AG04450 (cell line): ENCODE measurements around the gene GSG1L. TPM values are rescaled to one million over a fixed set of nuclear protein-coding genes. Genes with fewer than 3 reads are reported as not detected.

ENCODE experiments used
- CTCF ChIA-PET: fragments of 300-600, 350-600 bp; formaldehyde crosslinking; extraction: SDS; loops from one replicate; lab custom pipeline; 2022; ENCODE audit warnings: antibody characterized with exemption, inconsistent platforms; lab: Charles Lee
- POLR2A ChIA-PET: fragments of 350-600 bp; formaldehyde crosslinking; extraction: SDS; loops from one replicate; lab custom pipeline; 2021; ENCODE audit warnings: antibody characterized with exemption, inconsistent platforms; lab: Yijun Ruan, JAX
- DNase-seq: peaks from one replicate; pipeline ENCODE4 v3.0.0-alpha.2; 2011; ENCODE audit warnings: low read depth, low spot score
- H3K27ac ChIP-seq: one replicate; pipeline ENCODE4 v1.5.1; 2012; ENCODE audit warnings: low read depth, low read length, control low read depth
- H3K27me3 ChIP-seq: one replicate; pipeline ENCODE4 v1.6.0; 2012; ENCODE audit warnings: low read length; ENCODE audit not compliant: control insufficient read depth, insufficient read depth
- H3K4me3 ChIP-seq: 2 replicates; pipeline ENCODE4 v1.5.1; 2011; ENCODE audit warnings: mild to moderate bottlenecking, low read depth, low read length, control low read depth
- H3K9me3 ChIP-seq: 2 replicates; pipeline ENCODE4 v1.5.1; 2012; ENCODE audit warnings: low read length; ENCODE audit not compliant: control insufficient read depth, insufficient read depth
- polyA plus RNA-seq: library from polyadenylated mRNA; depleted of rRNA; stranded (reverse); fragments of >200 nt; gene quantifications from 2 replicates; pipeline ENCODE4 v1.2.3, GENCODE V29; 2011
- TF ChIP-seq, protein P1 (sequence below): IDR thresholded peaks from 2 replicates; pipeline ENCODE4 v1.5.1; 2011; ENCODE audit warnings: low read depth, low read length, control low read depth, inconsistent platforms

Gene GSG1L
- polyA plus RNA-seq, 1 experiment = not detected

DNA sequence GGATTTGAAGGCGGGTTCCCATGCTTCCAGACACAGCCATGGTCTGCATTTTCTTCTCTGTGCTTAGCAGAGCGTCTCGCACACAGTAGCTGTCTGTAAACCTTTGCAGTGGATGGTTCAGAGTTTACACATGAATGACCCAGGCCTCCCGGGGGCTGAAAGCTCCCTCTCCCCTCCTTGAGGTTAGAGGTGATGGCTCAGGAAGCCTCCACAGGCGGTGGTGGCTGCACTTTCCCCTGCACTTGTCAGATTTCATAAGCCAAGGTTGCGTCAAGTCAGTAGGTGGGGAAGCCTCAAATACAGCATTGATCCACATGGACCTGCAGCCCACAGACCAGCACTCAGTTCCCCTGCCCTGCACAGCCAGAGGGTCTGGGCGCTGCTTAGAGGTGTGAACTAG is 301.7 kb downstream of the GSG1L start:
- CTCF ChIA-PET = no interaction called here
- Histone ChIP-seq H3K27ac (no peak overlapping the region), H3K9me3 (peaks cover 11% of the 10 kb centered on the region), H3K27me3 (no peaks in the 10 kb centered on the region), H3K4me3 (no peak overlapping the region)
- no peak for DNase-seq
- TF ChIP-seq, protein P1, sequence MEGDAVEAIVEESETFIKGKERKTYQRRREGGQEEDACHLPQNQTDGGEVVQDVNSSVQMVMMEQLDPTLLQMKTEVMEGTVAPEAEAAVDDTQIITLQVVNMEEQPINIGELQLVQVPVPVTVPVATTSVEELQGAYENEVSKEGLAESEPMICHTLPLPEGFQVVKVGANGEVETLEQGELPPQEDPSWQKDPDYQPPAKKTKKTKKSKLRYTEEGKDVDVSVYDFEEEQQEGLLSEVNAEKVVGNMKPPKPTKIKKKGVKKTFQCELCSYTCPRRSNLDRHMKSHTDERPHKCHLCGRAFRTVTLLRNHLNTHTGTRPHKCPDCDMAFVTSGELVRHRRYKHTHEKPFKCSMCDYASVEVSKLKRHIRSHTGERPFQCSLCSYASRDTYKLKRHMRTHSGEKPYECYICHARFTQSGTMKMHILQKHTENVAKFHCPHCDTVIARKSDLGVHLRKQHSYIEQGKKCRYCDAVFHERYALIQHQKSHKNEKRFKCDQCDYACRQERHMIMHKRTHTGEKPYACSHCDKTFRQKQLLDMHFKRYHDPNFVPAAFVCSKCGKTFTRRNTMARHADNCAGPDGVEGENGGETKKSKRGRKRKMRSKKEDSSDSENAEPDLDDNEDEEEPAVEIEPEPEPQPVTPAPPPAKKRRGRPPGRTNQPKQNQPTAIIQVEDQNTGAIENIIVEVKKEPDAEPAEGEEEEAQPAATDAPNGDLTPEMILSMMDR = no peak
- POLR2A ChIA-PET = no interaction called here

DNA sequence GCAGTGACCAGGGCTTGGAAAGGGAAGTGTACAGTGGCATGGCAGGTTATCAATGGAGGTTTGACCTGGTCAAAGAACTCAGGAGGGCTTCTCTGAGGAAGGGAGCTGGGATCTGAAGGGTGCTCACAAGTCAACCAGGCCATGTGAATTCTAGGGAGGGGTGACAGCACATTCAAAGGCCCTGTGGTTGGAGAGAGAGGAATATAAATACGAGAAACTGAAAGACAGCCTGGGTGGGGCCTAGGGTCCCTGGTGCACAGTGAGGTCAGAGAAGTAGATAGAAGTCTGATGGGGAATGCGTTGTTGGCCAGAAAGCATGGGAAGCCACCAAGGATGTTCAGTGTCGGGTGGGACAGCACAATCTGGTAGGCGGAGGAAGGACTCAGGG is 302.7 kb downstream of the GSG1L start:
- TF ChIP-seq, protein P1 = no peak
- Histone ChIP-seq H3K9me3 (peaks cover 11% of the 10 kb centered on the region), H3K27ac (no peak overlapping the region), H3K4me3 (no peak overlapping the region), H3K27me3 (no peaks in the 10 kb centered on the region)
- no peak for DNase-seq
- ChIA-PET CTCF (no interaction called here), POLR2A (interaction anchor here (0.5 kb wide), 1 partner anchor 10 kb away, joined by 7 read pairs; no protein-coding TSS in a partner anchor)

DNA sequence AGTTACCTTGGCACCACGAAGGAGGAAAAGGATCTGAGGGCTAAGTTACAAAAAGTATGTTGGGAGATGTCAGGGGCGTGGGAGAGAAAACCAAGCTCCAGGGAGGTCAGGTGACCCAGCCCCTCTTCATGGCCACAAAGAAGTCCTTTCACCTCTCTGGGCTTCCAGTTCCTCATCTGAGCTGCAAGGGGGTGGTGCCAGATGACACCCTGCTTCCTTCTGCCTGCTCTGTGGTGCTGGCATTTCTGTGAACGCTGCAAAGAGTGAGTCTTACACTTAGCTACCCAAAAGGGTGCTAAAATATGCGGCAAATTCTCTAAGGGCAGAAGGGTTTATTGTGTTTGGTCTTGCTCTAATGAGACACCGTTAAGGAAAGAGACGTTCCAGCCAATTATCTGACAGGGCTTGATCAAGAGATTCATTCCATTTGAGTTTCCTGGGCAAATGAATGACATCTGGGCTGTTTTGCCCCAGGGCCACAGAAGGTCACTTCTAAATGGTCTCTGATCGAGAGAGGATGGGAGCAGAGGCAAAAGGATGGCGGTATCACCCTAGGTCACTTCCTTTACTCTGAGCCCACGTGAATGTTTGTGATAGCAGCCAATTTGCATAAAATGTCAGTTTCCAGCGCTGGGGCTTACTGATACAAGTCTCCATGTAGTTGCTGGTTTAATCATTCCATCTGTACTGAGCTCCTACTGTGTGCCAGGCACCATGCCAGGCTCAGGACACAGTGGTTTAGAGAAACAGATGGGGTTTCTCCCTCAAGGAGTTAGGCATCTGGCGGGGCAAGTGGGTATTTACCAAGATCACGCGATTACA is 303.3 kb downstream of the GSG1L start:
- Histone ChIP-seq H3K9me3 (peaks cover 11% of the 10 kb centered on the region), H3K27ac (no peak overlapping the region), H3K27me3 (no peaks in the 10 kb centered on the region), H3K4me3 (no peak overlapping the region)
- no peak for DNase-seq
- TF ChIP-seq, protein P1 = no peak
- POLR2A ChIA-PET = no interaction called here
- CTCF ChIA-PET = no interaction called here

DNA sequence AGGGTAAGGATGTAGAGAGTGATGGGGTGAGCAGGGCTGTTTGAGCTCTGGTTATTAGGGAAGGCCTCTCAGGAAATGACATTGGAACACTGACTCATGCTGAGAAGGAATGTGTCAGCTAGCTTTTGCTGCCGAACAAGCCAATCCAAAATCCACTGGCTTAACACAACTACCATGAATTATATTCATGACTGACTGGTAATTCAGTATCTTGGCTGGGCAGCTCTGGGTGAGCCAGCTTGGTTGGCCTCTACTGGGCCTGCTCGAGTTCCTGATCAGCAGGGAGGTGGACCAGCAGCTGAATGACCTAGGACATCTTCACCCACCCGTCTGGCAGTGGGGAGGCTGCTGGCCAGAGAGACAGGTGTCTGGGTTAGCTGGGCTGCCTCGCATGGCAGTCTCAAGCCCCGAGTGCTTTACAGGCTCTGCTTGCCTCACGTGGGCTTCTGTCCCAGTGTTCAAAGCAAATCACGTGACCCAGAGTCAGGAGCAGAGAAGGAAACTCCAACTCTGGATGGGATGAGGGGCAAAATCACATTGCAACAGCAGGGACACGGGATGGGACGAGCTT is 304.1 kb downstream of the GSG1L start:
- Histone ChIP-seq H3K27me3 (no peaks in the 10 kb centered on the region), H3K9me3 (peaks cover 5% of the 10 kb centered on the region), H3K4me3 (no peak overlapping the region), H3K27ac (no peak overlapping the region)
- POLR2A ChIA-PET = interaction anchor here (1.5 kb wide), 1 partner anchor 9 kb away, joined by 4 read pairs; no protein-coding TSS in a partner anchor
- DNase-seq = no peak
- CTCF ChIA-PET = interaction anchor here (0.5 kb wide), 1 partner anchor 39 kb away, joined by 6 read pairs; no protein-coding TSS in a partner anchor
- TF ChIP-seq, protein P1 = no peak

DNA sequence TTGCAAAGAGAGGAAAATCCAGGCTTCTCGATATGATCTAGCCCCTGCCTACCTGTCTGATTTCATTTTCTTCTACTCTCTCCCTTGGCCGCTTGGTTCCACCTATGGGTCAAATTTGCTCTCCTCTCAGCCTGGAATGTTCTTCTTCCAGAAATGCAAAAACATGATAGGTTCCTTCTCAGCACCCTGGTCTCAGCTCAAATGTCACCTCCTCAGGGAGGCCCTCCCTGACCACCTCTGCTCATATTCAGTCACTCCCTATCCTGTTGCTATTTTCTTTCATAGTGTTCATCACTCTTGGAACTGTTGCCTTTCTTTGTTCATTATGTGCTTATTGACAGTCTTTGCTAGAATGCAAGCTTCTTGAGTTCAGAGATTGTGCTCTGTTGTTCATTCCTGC is 305.0 kb downstream of the GSG1L start:
- no peak for DNase-seq
- Histone ChIP-seq H3K9me3 (peaks cover 4% of the 10 kb centered on the region; the same call in 1 of the 2 replicates), H3K27me3 (no peaks in the 10 kb centered on the region), H3K4me3 (no peak overlapping the region), H3K27ac (no peak overlapping the region)
- TF ChIP-seq, protein P1 = no peak
- ChIA-PET POLR2A (interaction anchor here (1.5 kb wide), 1 partner anchor 10 kb away, joined by 4 read pairs; no protein-coding TSS in a partner anchor), CTCF (interaction anchor here (0.5 kb wide), 1 partner anchor 39 kb away, joined by 6 read pairs; no protein-coding TSS in a partner anchor)
